Stimulated activated CD8-positive, alpha-beta memory T cell treated with anti-CD3 and anti-CD28 coated beads, Interleukin-2, amount 100 ng/mL, for 1 hour (primary cell): Measurements from ENCODE around the gene FAM168A.

ENCODE experiments used
- DNase-seq, 2 donors: peaks; one replicate each; pipeline ENCODE4 v3.0.0-alpha.2; 2020; ENCODE audit warnings: low read depth in 2 of 2

Gene FAM168A

GRCh38 chr11:73556966-73557365, 40.9 kb downstream of the FAM168A start:
- DNase-seq: no peak

DNA sequence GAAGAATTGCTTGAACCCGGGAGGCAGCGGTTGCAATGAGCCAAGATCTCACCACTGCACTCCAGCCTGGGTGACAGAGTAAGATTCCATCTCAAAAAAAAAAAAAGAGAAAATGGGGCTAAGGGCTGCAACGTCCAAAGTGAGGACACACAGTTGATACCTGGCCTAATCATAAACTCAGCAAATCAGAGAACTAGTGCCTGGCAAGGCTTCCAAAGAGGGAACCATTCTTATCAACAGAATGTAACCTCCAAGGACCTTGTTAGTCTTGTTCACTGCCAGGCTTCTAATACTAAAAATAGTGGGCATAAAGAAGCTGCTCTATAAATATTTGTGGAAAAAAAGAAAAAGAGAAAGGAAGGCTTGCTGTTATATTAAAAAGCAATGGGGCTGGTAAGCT, 42.3 kb downstream of the FAM168A start:
- no peak for DNase-seq

- DNase-seq: no peak
Observed at GRCh38 chr11:73554671-73555320, 43.1 kb downstream of the FAM168A start.

DNA sequence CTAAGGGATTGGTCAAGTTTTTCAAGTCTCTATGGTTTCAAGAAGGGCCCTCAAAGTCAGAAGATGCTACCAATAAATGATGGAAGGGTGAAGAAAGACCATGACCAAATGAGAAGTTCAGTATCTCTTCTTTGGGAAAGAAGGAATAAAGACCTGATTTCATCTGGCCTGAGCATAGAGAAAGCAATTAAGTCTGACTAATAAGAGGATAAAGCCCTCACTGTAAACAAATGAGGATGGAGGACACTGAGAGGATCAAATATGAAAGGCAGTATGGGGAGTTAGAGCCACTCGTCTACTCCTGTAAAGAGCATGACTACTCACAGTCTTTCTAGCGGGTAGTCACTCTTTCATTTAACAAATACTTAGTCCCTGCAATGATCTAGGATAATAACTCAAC, 44.6 kb downstream of the FAM168A start:
- no peak for DNase-seq

- no peak for DNase-seq
Observed at GRCh38 chr11:73551677-73552076, 46.2 kb downstream of the FAM168A start.

GRCh38 chr11:73549376-73549775, 48.5 kb downstream of the FAM168A start:
- DNase-seq: no peak

GRCh38 chr11:73547706-73548595, 50.0 kb downstream of the FAM168A start:
- no peak for DNase-seq

GRCh38 chr11:73542175-73542574, 55.7 kb downstream of the FAM168A start:
- no peak for DNase-seq

GRCh38 chr11:73539506-73540084, 58.3 kb downstream of the FAM168A start:
- no peak for DNase-seq

DNA sequence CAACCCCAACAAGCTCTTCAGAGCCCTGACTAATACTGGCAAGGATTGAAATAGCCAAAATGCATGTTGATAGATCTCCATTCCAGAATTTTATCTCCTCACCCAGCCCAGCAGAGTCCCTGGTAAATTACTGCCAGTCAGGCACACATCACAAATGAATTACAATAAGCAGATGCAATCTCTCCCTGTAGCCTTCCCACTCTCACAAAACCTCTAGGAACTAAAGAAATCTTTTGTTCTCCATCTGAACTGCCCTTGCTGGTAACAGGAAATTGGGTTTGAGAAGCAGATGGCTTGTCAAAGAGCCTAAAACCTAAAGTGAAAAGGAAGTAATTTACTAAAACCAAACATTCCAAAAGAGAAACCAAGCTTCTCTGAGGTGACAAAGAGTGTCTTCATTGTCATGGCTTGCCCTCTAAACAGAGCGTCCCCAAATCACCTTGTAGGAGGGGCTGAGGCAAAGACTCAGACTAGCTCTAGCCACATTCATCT, 59.5 kb downstream of the FAM168A start:
- DNase-seq: no peak

DNA sequence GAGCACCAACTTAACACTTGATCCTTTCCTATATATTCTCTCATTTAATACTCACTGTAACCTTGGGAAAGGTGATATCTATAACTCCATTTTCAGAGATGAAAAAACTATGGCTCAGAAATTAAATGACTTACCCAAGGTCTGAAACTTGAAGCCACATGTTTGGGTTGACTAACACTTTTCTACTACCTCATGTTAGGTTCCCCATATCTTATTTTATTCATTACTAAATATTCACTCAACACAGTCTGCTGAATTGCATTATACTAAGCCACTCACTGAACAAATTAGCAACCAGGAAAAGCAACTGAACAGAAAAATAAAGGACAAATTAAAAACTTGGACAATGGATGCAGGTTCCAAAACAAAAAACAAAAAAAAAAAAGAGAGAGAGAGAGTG, 59.9 kb downstream of the FAM168A start:
- no peak for DNase-seq

GRCh38 chr11:73536961-73537360, 61.0 kb downstream of the FAM168A start:
- DNase-seq: no peak

- no peak for DNase-seq
Observed at GRCh38 chr11:73532310-73532709, 65.6 kb downstream of the FAM168A start.

DNA sequence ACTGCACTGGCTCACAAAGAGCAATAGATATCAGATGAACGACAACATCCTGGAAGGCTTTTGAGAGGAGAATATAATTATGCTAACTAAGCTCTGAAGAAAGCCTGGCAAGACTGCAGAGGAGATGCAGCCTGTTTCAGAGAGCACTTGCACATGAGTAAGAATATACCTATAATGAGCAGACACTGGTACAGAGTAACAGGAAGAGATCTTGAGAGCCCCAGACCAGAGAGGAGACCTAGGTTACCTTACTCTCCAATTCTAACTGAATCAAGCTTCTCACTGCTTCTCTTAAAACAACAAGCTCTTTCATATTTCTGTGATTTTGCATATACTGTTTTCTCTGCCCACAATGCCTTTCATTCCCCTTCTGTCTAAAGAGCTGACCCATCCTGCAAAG, 66.5 kb downstream of the FAM168A start:
- DNase-seq: no peak

GRCh38 chr11:73530109-73530508, 67.8 kb downstream of the FAM168A start:
- DNase-seq: no peak

DNA sequence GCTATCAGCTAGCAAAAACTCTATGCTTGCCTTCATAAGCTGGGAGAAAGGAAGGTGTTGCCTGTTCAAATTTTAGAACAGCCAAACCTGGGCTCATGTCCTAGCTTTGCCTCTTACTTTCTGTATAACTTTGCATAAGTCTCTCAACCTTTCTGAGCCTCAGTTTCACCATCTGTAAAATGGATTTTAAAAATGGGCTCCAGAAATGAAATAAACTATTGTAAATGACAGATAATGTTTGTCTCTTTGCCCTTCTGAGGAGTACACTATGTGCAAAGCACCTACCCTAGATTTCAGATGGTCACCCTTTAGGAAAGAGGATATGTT, 68.7 kb downstream of the FAM168A start:
- DNase-seq: no peak

- DNase-seq: no peak
Observed at GRCh38 chr11:73528483-73529203, 69.3 kb downstream of the FAM168A start.

- no peak for DNase-seq
Observed at GRCh38 chr11:73528013-73528412, 69.9 kb downstream of the FAM168A start.

- no peak for DNase-seq
Observed at GRCh38 chr11:73525611-73526010, 72.3 kb downstream of the FAM168A start.

DNA sequence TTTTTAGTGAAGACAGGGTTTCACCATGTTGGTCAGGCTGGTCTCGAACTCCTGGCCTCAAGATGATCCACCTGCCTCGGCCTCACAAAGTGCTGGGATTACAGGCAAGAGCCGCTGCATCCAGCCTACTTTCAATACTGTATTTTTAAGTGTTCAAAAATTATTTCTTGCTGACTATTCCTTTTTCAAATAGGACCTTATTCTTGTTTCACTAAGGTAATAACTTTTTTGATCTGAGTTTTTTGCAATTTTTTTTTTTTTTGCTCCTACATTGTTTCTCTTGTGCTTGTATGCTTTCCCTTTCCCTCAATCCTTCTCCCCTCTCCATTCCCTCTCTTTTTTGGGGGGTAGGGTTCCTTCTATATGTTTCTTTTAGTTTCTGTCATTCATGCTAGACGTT, 73.1 kb downstream of the FAM168A start:
- DNase-seq: no peak

- DNase-seq: no peak
Observed at GRCh38 chr11:73521621-73522020, 76.3 kb downstream of the FAM168A start.

GRCh38 chr11:73520353-73521061, 77.4 kb downstream of the FAM168A start:
- no peak for DNase-seq
